Memory B cell (primary cell): ENCODE data around the gene RALB.
A peak's percentile ranks its signal among the peaks of the same experiment; 100 is the strongest.

ENCODE experiments used
- ATAC-seq: fragments of 150-1000 bp; cut with Tn5 transposase; 2 replicates; pipeline ENCODE4 v1.10.0; 2021; ENCODE audit warnings: low read depth, mild to moderate bottlenecking, moderate library complexity
- DNase-seq, 2 donors: peaks; one replicate each; pipeline ENCODE4 v3.0.0; 2022; ENCODE audit warnings: low spot score in 2 of 2
- H3K27ac Mint-ChIP-seq: one replicate; pipeline ENCODE4 v1.8.0; 2022; ENCODE audit warnings: mild to moderate bottlenecking, moderate library complexity, mixed read lengths
- H3K27me3 Mint-ChIP-seq: one replicate; pipeline ENCODE4 v1.8.0; 2022; ENCODE audit warnings: mixed read lengths
- H3K36me3 Mint-ChIP-seq: one replicate; pipeline ENCODE4 v1.8.0; 2022; ENCODE audit warnings: mild to moderate bottlenecking, mixed read lengths
- H3K4me1 Mint-ChIP-seq: one replicate; pipeline ENCODE4 v1.8.0; 2022; ENCODE audit warnings: mixed read lengths
- H3K4me3 Mint-ChIP-seq: one replicate; pipeline ENCODE4 v1.8.0; 2022; ENCODE audit warnings: mild to moderate bottlenecking, moderate library complexity, mixed read lengths
- H3K9me3 Mint-ChIP-seq: one replicate; pipeline ENCODE4 v1.8.0; 2022; ENCODE audit warnings: mixed read lengths

Gene RALB

GRCh38 chr2:120342446-120342845, 89.8 kb downstream of the RALB start:
- Mint-ChIP-seq H3K9me3 (no peaks in the 10 kb centered on the region), H3K27me3 (peaks cover 20% of the 10 kb centered on the region), H3K4me1 (peaks cover 11% of the 10 kb centered on the region), H3K4me3 (peak overlapping the region; percentile 55), H3K27ac (no peak overlapping the region), H3K36me3 (no peaks in the 10 kb centered on the region)
- ATAC-seq (no peak), DNase-seq (no peak)

- peaks cover 20% of the 10 kb centered on the region for H3K27me3 Mint-ChIP-seq
- ATAC-seq (no peak), DNase-seq (no peak)
- H3K4me1 Mint-ChIP-seq, result peaks cover 15% of the 10 kb centered on the region
- no peak overlapping the region for H3K27ac Mint-ChIP-seq
- H3K36me3 Mint-ChIP-seq, result no peaks in the 10 kb centered on the region
- H3K4me3 Mint-ChIP-seq, result peak overlapping the region; percentile 55
- H3K9me3 Mint-ChIP-seq, result no peaks in the 10 kb centered on the region
Observed at GRCh38 chr2:120343100-120343432, 90.4 kb downstream of the RALB start.

GRCh38 chr2:120343433-120344105, 90.9 kb downstream of the RALB start:
- H3K4me3 Mint-ChIP-seq, result peak overlapping the region; percentile 55
- no peak overlapping the region for H3K27ac Mint-ChIP-seq
- H3K4me1 Mint-ChIP-seq, result peaks cover 15% of the 10 kb centered on the region
- DNase-seq (peak; percentile 43 to 44), ATAC-seq (peak; percentile 59)
- H3K9me3 Mint-ChIP-seq, result no peaks in the 10 kb centered on the region
- no peaks in the 10 kb centered on the region for H3K36me3 Mint-ChIP-seq
- peaks cover 21% of the 10 kb centered on the region for H3K27me3 Mint-ChIP-seq
